ENCODE data around the gene RPL22L1. TPM values are rescaled to one million over a fixed set of nuclear protein-coding genes. Genes with fewer than 3 reads are reported as not detected.

The RPL22L1 gene
- total RNA-seq, 1 donor from 2014 or later: 95.6 TPM

- Mint-ChIP-seq H3K9me3 (ENCODE audit: unreplicated experiment) (peaks cover 5% of the 10 kb centered on the region), H3K4me1 (ENCODE audit: low read depth, unreplicated experiment) (no peaks in the 10 kb centered on the region), H3K27me3 (ENCODE audit: low read depth, unreplicated experiment) (no peaks in the 10 kb centered on the region), H3K36me3 (ENCODE audit: low read depth, unreplicated experiment) (no peaks in the 10 kb centered on the region), H3K4me3 (ENCODE audit: unreplicated experiment) (no peak overlapping the region), H3K27ac (ENCODE audit: unreplicated experiment) (no peak overlapping the region)
- Histone ChIP-seq H3K79me2 (ENCODE audit: insufficient read depth, low read length) (no peaks in the 10 kb centered on the region), H3K9me3 (ENCODE audit: insufficient read depth, low read depth, low read length) (peaks cover 4% of the 10 kb centered on the region), H3K9ac (ENCODE audit: low read length) (no peak overlapping the region), H3K27me3 (ENCODE audit: insufficient read depth, low read length) (no peaks in the 10 kb centered on the region), H2AFZ (ENCODE audit: low read depth, low read length) (no peak overlapping the region), H3K36me3 (ENCODE audit: insufficient read depth, low read length) (no peaks in the 10 kb centered on the region), H3K4me2 (ENCODE audit: low read length) (no peak overlapping the region), H3K27ac (ENCODE audit: low read depth, low read length) (no peak overlapping the region), H3K4me1 (ENCODE audit: insufficient read depth, low read length) (no peaks in the 10 kb centered on the region), H4K20me1 (ENCODE audit: insufficient read depth, low read length) (no peaks in the 10 kb centered on the region), H3K4me3 (ENCODE audit: insufficient read depth, low read depth, low read length) (no peak overlapping the region)
- DNase-seq (ENCODE audit: low read depth) (no peak), FAIRE-seq (no peak)
- TF ChIP-seq CTCF (IDR thresholded peaks at IDR 0.05; ENCODE audit: insufficient read depth, low read depth, low read length) (no peak), EZH2 (IDR thresholded peaks at IDR 0.05; ENCODE audit: insufficient read depth, low read length) (no peak)
Observed at GRCh38 chr3:170914690-170915089, 44.7 kb upstream of the RPL22L1 start.

- no peak overlapping the region for H3K4me3 ChIP-seq (ENCODE audit: insufficient read depth, low read depth, low read length)
- TF ChIP-seq EZH2 (IDR thresholded peaks at IDR 0.05; ENCODE audit: insufficient read depth, low read length) (no peak), CTCF (IDR thresholded peaks at IDR 0.05; ENCODE audit: insufficient read depth, low read depth, low read length) (no peak)
- H3K4me2 ChIP-seq (ENCODE audit: low read length): no peak overlapping the region
- no peaks in the 10 kb centered on the region for H3K36me3 Mint-ChIP-seq (ENCODE audit: low read depth, unreplicated experiment)
- no peaks in the 10 kb centered on the region for H3K4me1 ChIP-seq (ENCODE audit: insufficient read depth, low read length)
- no peak overlapping the region for H3K4me3 Mint-ChIP-seq (ENCODE audit: unreplicated experiment)
- DNase-seq (ENCODE audit: low read depth) (no peak), FAIRE-seq (no peak)
- H3K27me3 Mint-ChIP-seq (ENCODE audit: low read depth, unreplicated experiment): no peaks in the 10 kb centered on the region
- no peaks in the 10 kb centered on the region for H3K79me2 ChIP-seq (ENCODE audit: insufficient read depth, low read length)
- H2AFZ ChIP-seq (ENCODE audit: low read depth, low read length): no peak overlapping the region
- no peaks in the 10 kb centered on the region for H4K20me1 ChIP-seq (ENCODE audit: insufficient read depth, low read length)
- no peak overlapping the region for H3K27ac ChIP-seq (ENCODE audit: low read depth, low read length)
- no peak overlapping the region for H3K9ac ChIP-seq (ENCODE audit: low read length)
- H3K27ac Mint-ChIP-seq (ENCODE audit: unreplicated experiment): no peak overlapping the region
- peaks cover 5% of the 10 kb centered on the region for H3K9me3 Mint-ChIP-seq (ENCODE audit: unreplicated experiment)
- no peaks in the 10 kb centered on the region for H3K27me3 ChIP-seq (ENCODE audit: insufficient read depth, low read length)
- H3K36me3 ChIP-seq (ENCODE audit: insufficient read depth, low read length): no peaks in the 10 kb centered on the region
- H3K4me1 Mint-ChIP-seq (ENCODE audit: low read depth, unreplicated experiment): no peaks in the 10 kb centered on the region
- peaks cover 5% of the 10 kb centered on the region for H3K9me3 ChIP-seq (ENCODE audit: insufficient read depth, low read depth, low read length)
Observed at GRCh38 chr3:170914212-170914611, 44.2 kb upstream of the RPL22L1 start.

GRCh38 chr3:170911051-170911450 is 41.1 kb upstream of the RPL22L1 start:
- no peaks in the 10 kb centered on the region for H3K36me3 Mint-ChIP-seq (ENCODE audit: low read depth, unreplicated experiment)
- no peak for FAIRE-seq

More at GRCh38 chr3:170911051-170911450, 41.1 kb upstream of the RPL22L1 start:
- Histone ChIP-seq H3K27me3 (ENCODE audit: insufficient read depth, low read length) (no peaks in the 10 kb centered on the region), H3K4me2 (ENCODE audit: low read length) (no peak overlapping the region), H3K9ac (ENCODE audit: low read length) (no peak overlapping the region), H3K36me3 (ENCODE audit: insufficient read depth, low read length) (no peaks in the 10 kb centered on the region), H4K20me1 (ENCODE audit: insufficient read depth, low read length) (no peaks in the 10 kb centered on the region), H2AFZ (ENCODE audit: low read depth, low read length) (no peak overlapping the region), H3K4me1 (ENCODE audit: insufficient read depth, low read length) (peaks cover 7% of the 10 kb centered on the region), H3K27ac (ENCODE audit: low read depth, low read length) (no peak overlapping the region), H3K79me2 (ENCODE audit: insufficient read depth, low read length) (peaks cover 8% of the 10 kb centered on the region), H3K9me3 (ENCODE audit: insufficient read depth, low read depth, low read length) (peaks cover 11% of the 10 kb centered on the region), H3K4me3 (ENCODE audit: insufficient read depth, low read depth, low read length) (no peak overlapping the region)
- Mint-ChIP-seq H3K4me1 (ENCODE audit: low read depth, unreplicated experiment) (peaks cover 2% of the 10 kb centered on the region), H3K4me3 (ENCODE audit: unreplicated experiment) (no peak overlapping the region), H3K27me3 (ENCODE audit: low read depth, unreplicated experiment) (no peaks in the 10 kb centered on the region), H3K27ac (ENCODE audit: unreplicated experiment) (no peak overlapping the region), H3K9me3 (ENCODE audit: unreplicated experiment) (peaks cover 2% of the 10 kb centered on the region)
- no peak for DNase-seq (ENCODE audit: low read depth)
- no peak for TF ChIP-seq EZH2 (IDR thresholded peaks at IDR 0.05; ENCODE audit: insufficient read depth, low read length)
- TF ChIP-seq CTCF (IDR thresholded peaks at IDR 0.05; ENCODE audit: insufficient read depth, low read depth, low read length): no peak
